WI38 (cell line): ENCODE data around the gene AHI1.
"Not testable (repeated sequence)": the region's sequence is repeated elsewhere in the genome, so short reads cannot be mapped to it uniquely, and the experiment has no call there.

Experiments used
- H3K4me3 ChIP-seq: 2 replicates; pipeline ENCODE4 v1.5.1; 2011; ENCODE audit warnings: low read depth, mild to moderate bottlenecking, control low read depth, low read length
- CTCF ChIP-seq: IDR thresholded peaks from 2 replicates; pipeline ENCODE4 v1.5.1; 2012; ENCODE audit warnings: low read depth, mild to moderate bottlenecking, control low read depth, low read length

Gene AHI1

GRCh38 chr6:135496800-135497411, 634 bp downstream of the AHI1 start:
- TF ChIP-seq CTCF = no peak
- H3K4me3 ChIP-seq = peak overlapping the region; percentile 94

- TF ChIP-seq CTCF = no peak
- no peak overlapping the region for H3K4me3 ChIP-seq
These were observed 4.2 kb downstream of the AHI1 start for GRCh38 chr6:135493218-135493961.

GRCh38 chr6:135490381-135490780, 7.2 kb downstream of the AHI1 start:
- H3K4me3 ChIP-seq = no peak overlapping the region
- no peak for TF ChIP-seq CTCF

GRCh38 chr6:135488023-135488422, 9.5 kb downstream of the AHI1 start:
- TF ChIP-seq CTCF = no peak
- H3K4me3 ChIP-seq = no peak overlapping the region

- H3K4me3 ChIP-seq = not testable (repeated sequence)
These were observed 13.6 kb downstream of the AHI1 start for GRCh38 chr6:135483903-135484302.

GRCh38 chr6:135481783-135482369, 15.7 kb downstream of the AHI1 start:
- no peak for TF ChIP-seq CTCF
- H3K4me3 ChIP-seq = no peak overlapping the region

GRCh38 chr6:135479601-135480000, 17.9 kb downstream of the AHI1 start:
- no peak overlapping the region for H3K4me3 ChIP-seq
- no peak for TF ChIP-seq CTCF
